ENCODE results near the gene ITGA3. TPM values are rescaled to one million over a fixed set of nuclear protein-coding genes. Genes with fewer than 3 reads are reported as not detected.
A peak's percentile ranks its signal among the peaks of the same experiment; 100 is the strongest.

Gene ITGA3
- total RNA-seq, 1 experiment from 2014 or later, result 22.5 TPM

- no peak overlapping the region for H3K23ac ChIP-seq (ENCODE audit: insufficient read length, low read depth, low read length)
- H2BK20ac ChIP-seq (ENCODE audit: low read depth, low read length, poor library complexity, severe bottlenecking), result no peak overlapping the region
- H3K79me1 ChIP-seq (ENCODE audit: insufficient read depth, low read depth, low read length, poor library complexity, severe bottlenecking), result no peaks in the 10 kb centered on the region
- no peak overlapping the region for H3K4me3 Mint-ChIP-seq
- H2BK15ac ChIP-seq (ENCODE audit: low read depth, low read length), result no peak overlapping the region
- no peak overlapping the region for H3K4ac ChIP-seq (ENCODE audit: low read depth, low read length)
- peaks cover 0 to 5% (median 0%) of the 10 kb centered on the region in 3 experiments; a peak in 1 of 7 replicates for H3K36me3 Mint-ChIP-seq (ENCODE audit: insufficient read depth in 1 of 3, low read depth in 3 of 3)
- H3K27ac ChIP-seq (ENCODE audit: insufficient read length, low read depth, low read length), result no peak overlapping the region
- H3K14ac ChIP-seq (ENCODE audit: insufficient read depth, low read length), result no peak overlapping the region; the same call in 1 of the 2 replicates
- no peak overlapping the region for H4K5ac ChIP-seq (ENCODE audit: insufficient read length, low read depth, low read length)
- no peak for DNase-seq
- no peak overlapping the region for H2BK12ac ChIP-seq (ENCODE audit: insufficient read length, low read depth, low read length)
- H2AFZ ChIP-seq (ENCODE audit: low read length), result no peak overlapping the region
- no peaks in the 10 kb centered on the region for H3K9me3 ChIP-seq (ENCODE audit: control insufficient read depth, low read depth, low read length)
- no peak overlapping the region for H3K4me2 ChIP-seq (ENCODE audit: insufficient read depth, insufficient read length, low read length)
- no peak overlapping the region for H2AK5ac ChIP-seq (ENCODE audit: insufficient read length, low read length)
- no peaks in the 10 kb centered on the region for H3K9me3 Mint-ChIP-seq
- no CpG with 5 or more reads among the region's 20 CpGs for WGBS (ENCODE audit: extremely low coverage, insufficient read length, low lambda C conversion rate)
- H3K9ac ChIP-seq (ENCODE audit: extremely low read depth, insufficient read length, low read length), result no peak overlapping the region
- H3K27ac Mint-ChIP-seq, result peak overlapping the region in 2 of 3 experiments; percentile 30 to 61; a peak in 1 of 7 replicates
- H4K8ac ChIP-seq (replicated peaks; ENCODE audit: insufficient read length, low read depth, low read length), result no peak overlapping the region
- H2BK120ac ChIP-seq (ENCODE audit: low read depth, low read length, poor library complexity, severe bottlenecking), result no peak overlapping the region
- H3K27me3 Mint-ChIP-seq (ENCODE audit: low read depth), result peaks cover 1% of the 10 kb centered on the region; the same call in 1 of the 2 replicates
- no peak for TF ChIP-seq CTCF (conservative IDR thresholded peaks at IDR 0.05)
- no peaks in the 10 kb centered on the region for H3K4me1 ChIP-seq (ENCODE audit: insufficient read depth, low read length)
- H2BK5ac ChIP-seq (ENCODE audit: insufficient read length, low read length), result no peak overlapping the region
- H3T11ph ChIP-seq (ENCODE audit: low read length), result no peak overlapping the region
- no peaks in the 10 kb centered on the region for H3K23me2 ChIP-seq (ENCODE audit: insufficient read length, low read depth, low read length, poor library complexity, severe bottlenecking)
- no peak overlapping the region for H4K91ac ChIP-seq (ENCODE audit: insufficient read length, low read depth, low read length)
- no peaks in the 10 kb centered on the region for H3K27me3 ChIP-seq (ENCODE audit: insufficient read depth, low read length)
- peaks cover 13 to 14% of the 10 kb centered on the region in 2 experiments; a peak in 3 of 4 replicates for H3K4me1 Mint-ChIP-seq
- H3K56ac ChIP-seq (ENCODE audit: insufficient read length, low read depth, low read length), result no peak overlapping the region
- no peaks in the 10 kb centered on the region for H4K20me1 ChIP-seq (ENCODE audit: control insufficient read depth, insufficient read depth, insufficient read length)
- H3K18ac ChIP-seq (ENCODE audit: insufficient read length, low read depth, low read length), result no peak overlapping the region
- no peaks in the 10 kb centered on the region; the same call in 1 of the 2 replicates for H3K79me2 ChIP-seq (ENCODE audit: insufficient read depth, low read length)
These were observed 8.5 kb downstream of the ITGA3 start for GRCh38 chr17:50064253-50065001.
